Esophagus muscularis mucosa (tissue), 4 donors: ENCODE measurements around the gene MARK1. TPM values are rescaled to one million over a fixed set of nuclear protein-coding genes. Genes with fewer than 3 reads are reported as not detected.
A peak's percentile ranks its signal among the peaks of the same experiment; 100 is the strongest.

Source experiments
- DNase-seq: peaks from one replicate; pipeline ENCODE4 v3.0.0-alpha.2; 2017; ENCODE audit errors: extremely low spot score
- H3K27ac ChIP-seq, 4 donors: fragments of 200-600 bp; sonication (generic); replicated peaks in 1 of 4; 1 replicate in 3 of 4; 2 replicates in 1 of 4; pipeline ENCODE4 v1.5.1; 2016 to 2019; ENCODE audit warnings: mild to moderate bottlenecking in 1 of 4
- H3K27me3 ChIP-seq, 4 donors: fragments of 200-600 bp; sonication (generic); one replicate each; pipeline versions ENCODE4 v1.5.1 to v1.6.0; 2016 to 2019
- H3K36me3 ChIP-seq, 4 donors: fragments of 200-600 bp; sonication (generic); one replicate each; pipeline ENCODE4 v1.5.1; 2016 to 2019
- H3K4me1 ChIP-seq, 4 donors: fragments of 200-600 bp; sonication (generic); one replicate each; pipeline ENCODE4 v1.5.1; 2016 to 2019
- H3K4me3 ChIP-seq, 4 donors: fragments of 200-600 bp; sonication (generic); 1 replicate in 2 of 4; 2 replicates in 2 of 4; pipeline ENCODE4 v1.5.1; 2016 to 2019; ENCODE audit warnings: mild to moderate bottlenecking in 4 of 4, moderate library complexity in 1 of 4
- H3K9me3 ChIP-seq, 4 donors: fragments of 200-600 bp; sonication (generic); 1 replicate in 3 of 4; 2 replicates in 1 of 4; pipeline ENCODE4 v1.5.1; 2016 to 2019
- EP300 ChIP-seq: sonication (generic); formaldehyde crosslinking; IDR thresholded peaks from one replicate; pipeline ENCODE4 v1.6.1; 2017; ENCODE audit warnings: antibody characterized with exemption
- POLR2A ChIP-seq: fragments of 450-650 bp; IDR thresholded peaks from one replicate; pipeline ENCODE4 v1.6.1; 2017; ENCODE audit warnings: antibody characterized with exemption, moderate library complexity, mild to moderate bottlenecking, low read depth
- POLR2AphosphoS5 ChIP-seq, 2 donors: sonication (generic); formaldehyde crosslinking; IDR thresholded peaks; one replicate each; pipeline ENCODE4 v1.6.1; 2017; ENCODE audit warnings: antibody characterized with exemption in 2 of 2
- WGBS: methylation state at CpG from one replicate; pipeline ENCODE4 v1.1.5; 2018; 5-methylcytosine and 5-hydroxymethylcytosine counted together
- intact Hi-C: fragments of 100-400 bp; cut with DNase I; formaldehyde crosslinking; loops from one replicate; pipeline ENCODE4 v1.15.1; 2023
- small RNA-seq, 3 donors: library from RNA; depleted of rRNA; stranded (forward); fragments of <200 nt; gene quantifications; one replicate each; pipeline ENCODE3, GENCODE V24; 2016
- total RNA-seq, 4 donors: library from RNA; depleted of rRNA; stranded (reverse); fragments of >200 nt; gene quantifications; one replicate each; pipeline versions ENCODE4 v1.1.0 to v1.2.1, GENCODE V29; 2016
- TF ChIP-seq, protein P1 (sequence below), 3 experiments: fragments of 200-600 bp in 2 of 3; fragments of 450-650 bp in 1 of 3; sonication (generic) in 2 of 3; IDR thresholded peaks; one replicate each; pipeline ENCODE4 v1.5.1; 2017 to 2019; ENCODE audit warnings: antibody characterized with exemption in 3 of 3, mild to moderate bottlenecking in 2 of 3, moderate library complexity in 1 of 3

MARK1 gene
- total RNA-seq, 4 donors from 2014 or later = 16.7 to 24.4 (median 17.6) TPM

GRCh38 chr1:220711056-220711809 lies 183.3 kb downstream of the MARK1 start:
- DNase-seq = peak; percentile 37
- H3K27ac ChIP-seq = no peak overlapping the region
- H3K9me3 ChIP-seq = no peaks in the 10 kb centered on the region
- no peaks in the 10 kb centered on the region for H3K36me3 ChIP-seq
- intact Hi-C loops = no loop called here
- no peaks in the 10 kb centered on the region for H3K27me3 ChIP-seq
- H3K4me1 ChIP-seq = no peaks in the 10 kb centered on the region
- TF ChIP-seq POLR2AphosphoS5 (IDR thresholded peaks at IDR 0.05) (no peak), EP300 (no peak), POLR2A (no peak)
- TF ChIP-seq, protein P1, sequence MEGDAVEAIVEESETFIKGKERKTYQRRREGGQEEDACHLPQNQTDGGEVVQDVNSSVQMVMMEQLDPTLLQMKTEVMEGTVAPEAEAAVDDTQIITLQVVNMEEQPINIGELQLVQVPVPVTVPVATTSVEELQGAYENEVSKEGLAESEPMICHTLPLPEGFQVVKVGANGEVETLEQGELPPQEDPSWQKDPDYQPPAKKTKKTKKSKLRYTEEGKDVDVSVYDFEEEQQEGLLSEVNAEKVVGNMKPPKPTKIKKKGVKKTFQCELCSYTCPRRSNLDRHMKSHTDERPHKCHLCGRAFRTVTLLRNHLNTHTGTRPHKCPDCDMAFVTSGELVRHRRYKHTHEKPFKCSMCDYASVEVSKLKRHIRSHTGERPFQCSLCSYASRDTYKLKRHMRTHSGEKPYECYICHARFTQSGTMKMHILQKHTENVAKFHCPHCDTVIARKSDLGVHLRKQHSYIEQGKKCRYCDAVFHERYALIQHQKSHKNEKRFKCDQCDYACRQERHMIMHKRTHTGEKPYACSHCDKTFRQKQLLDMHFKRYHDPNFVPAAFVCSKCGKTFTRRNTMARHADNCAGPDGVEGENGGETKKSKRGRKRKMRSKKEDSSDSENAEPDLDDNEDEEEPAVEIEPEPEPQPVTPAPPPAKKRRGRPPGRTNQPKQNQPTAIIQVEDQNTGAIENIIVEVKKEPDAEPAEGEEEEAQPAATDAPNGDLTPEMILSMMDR (IDR thresholded peaks at IDR 0.05) = no peak
- H3K4me3 ChIP-seq = no peak overlapping the region
- 82% methylated on average over 9 of the region's 9 CpGs for WGBS

Small RNAs within 50 kb of the gene (small RNA-seq; reads per million reads assigned to genes)
- 0 reads per million in 3 donors for gene RN7SL464P

Other genes with a start within 250 kb of the MARK1 start
- gene C1orf115, start 162.2 kb downstream of the MARK1 start, total RNA-seq = 10 to 100 TPM; 10.8 to 24.0 (median 12.4) TPM
- gene MTARC2, start 220.2 kb downstream of the MARK1 start, total RNA-seq = 10 to 100 TPM; 15.6 to 22.9 (median 20.5) TPM